CD8-positive, alpha-beta memory T cell (primary cell): ENCODE results near the gene C2orf92. TPM values are rescaled to one million over a fixed set of nuclear protein-coding genes. Genes with fewer than 3 reads are reported as not detected.
A peak's percentile ranks its signal among the peaks of the same experiment; 100 is the strongest.

ENCODE experiments used
- CTCF ChIA-PET: fragments of 350-600 bp; sonication (Branson Sonifier 250); formaldehyde crosslinking; loops from one replicate; lab custom pipeline; 2021; ENCODE audit warnings: antibody characterized with exemption; lab: Charles Lee
- POLR2A ChIA-PET: fragments of 350-600 bp; sonication (Branson Sonifier 250); formaldehyde crosslinking; loops from one replicate; lab custom pipeline; 2021; ENCODE audit warnings: antibody characterized with exemption; lab: Charles Lee
- DNase-seq, 5 donors: peaks; one replicate each; pipeline versions ENCODE4 v3.0.0 to v3.0.0-alpha.2; 2020 to 2022; ENCODE audit warnings: mixed read lengths in 1 of 5
- H3K27ac ChIP-seq: one replicate; pipeline ENCODE4 v1.7.0; 2013; ENCODE audit warnings: low read depth, mild to moderate bottlenecking, low read length, moderate library complexity
- H3K27me3 ChIP-seq: 2 replicates; pipeline ENCODE4 v1.7.0; 2013; ENCODE audit warnings: low read length, mild to moderate bottlenecking; ENCODE audit not compliant: insufficient read depth, poor library complexity, severe bottlenecking
- H3K36me3 ChIP-seq: 2 replicates; pipeline ENCODE4 v1.7.0; 2013; ENCODE audit warnings: mild to moderate bottlenecking, low read length, moderate library complexity; ENCODE audit not compliant: insufficient read depth
- H3K4me1 ChIP-seq: 2 replicates; pipeline ENCODE4 v1.7.0; 2013; ENCODE audit warnings: mild to moderate bottlenecking, low read length, moderate library complexity; ENCODE audit not compliant: insufficient read depth
- H3K4me3 ChIP-seq: 2 replicates; pipeline ENCODE4 v1.7.0; 2013; ENCODE audit warnings: mild to moderate bottlenecking, low read length
- H3K9me3 ChIP-seq: 2 replicates; pipeline ENCODE4 v1.7.0; 2013; ENCODE audit warnings: mild to moderate bottlenecking, low read length
- H3K27ac Mint-ChIP-seq, 8 donors: one replicate each; pipeline ENCODE4 v1.8.0; 2020 to 2021; ENCODE audit warnings: mixed read lengths in 8 of 8, mild to moderate bottlenecking in 6 of 8, inconsistent platforms in 3 of 8, moderate library complexity in 3 of 8
- H3K27me3 Mint-ChIP-seq, 2 donors: one replicate each; pipeline ENCODE4 v1.8.0; 2020 to 2021; ENCODE audit warnings: mixed read lengths in 2 of 2, mild to moderate bottlenecking in 1 of 2, moderate library complexity in 1 of 2
- H3K36me3 Mint-ChIP-seq, 3 donors: one replicate each; pipeline ENCODE4 v1.8.0; 2020 to 2021; ENCODE audit warnings: mixed read lengths in 3 of 3, inconsistent platforms in 1 of 3, mild to moderate bottlenecking in 1 of 3
- H3K4me1 Mint-ChIP-seq, 3 donors: one replicate each; pipeline ENCODE4 v1.8.0; 2020 to 2021; ENCODE audit warnings: mixed read lengths in 3 of 3, inconsistent platforms in 1 of 3, mild to moderate bottlenecking in 1 of 3
- H3K4me3 Mint-ChIP-seq, 7 donors: one replicate each; pipeline ENCODE4 v1.8.0; 2020 to 2021; ENCODE audit warnings: mixed read lengths in 7 of 7, mild to moderate bottlenecking in 6 of 7, moderate library complexity in 4 of 7, inconsistent platforms in 2 of 7
- H3K9me3 Mint-ChIP-seq, 5 donors: one replicate each; pipeline ENCODE4 v1.8.0; 2020 to 2022; ENCODE audit warnings: mixed read lengths in 5 of 5, mild to moderate bottlenecking in 3 of 5, moderate library complexity in 2 of 5, inconsistent platforms in 1 of 5
- polyA plus RNA-seq: library from polyadenylated mRNA; unstranded; fragments of 300-500 nt; fragmentation: Illumina TruSeq; gene quantifications from one replicate; pipeline ENCODE4 v1.2.3, GENCODE V29; 2021
- total RNA-seq, 2 experiments: library from RNA; stranded (reverse); gene quantifications; one replicate each; pipeline ENCODE4 v1.2.3, GENCODE V29; 2021

The C2orf92 gene
- total and polyA plus RNA-seq, 3 experiments from 2014 or later = 4.6 to 6.5 TPM; not detected in 1

- Mint-ChIP-seq H3K36me3 (peaks cover 10 to 73% (median 27%) of the 10 kb centered on the region in 3 donors), H3K27me3 (peaks cover 0 to 3% of the 10 kb centered on the region in 2 donors), H3K27ac (peak overlapping the region in 6 of 8 donors; percentile 3 to 84 (median 67)), H3K4me1 (peaks cover 45 to 61% (median 52%) of the 10 kb centered on the region in 3 donors), H3K9me3 (no peaks in the 10 kb centered on the region), H3K4me3 (no peak overlapping the region)
- Histone ChIP-seq H3K4me1 (peaks cover 31% of the 10 kb centered on the region), H3K9me3 (no peaks in the 10 kb centered on the region), H3K4me3 (no peak overlapping the region), H3K27ac (no peak overlapping the region), H3K36me3 (peaks cover 48% of the 10 kb centered on the region), H3K27me3 (no peaks in the 10 kb centered on the region)
- POLR2A ChIA-PET = no interaction called here
- CTCF ChIA-PET = interaction anchor here (0.6 to 14.9 kb wide), 2 partner anchors 27 to 36 kb away, joined by 3 to 301 read pairs; partner anchors contain the start of gene ZAP70
- DNase-seq = peak in 1 of 5 donors; percentile 41
These were observed 68.9 kb downstream of the C2orf92 start for GRCh38 chr2:97738179-97739019.

- no peak overlapping the region for H3K4me3 ChIP-seq
- H3K27ac ChIP-seq = no peak overlapping the region
- DNase-seq = no peak
- peaks cover 50 to 63% (median 56%) of the 10 kb centered on the region in 3 donors for H3K4me1 Mint-ChIP-seq
- H3K27me3 ChIP-seq = no peaks in the 10 kb centered on the region
- H3K9me3 Mint-ChIP-seq = no peaks in the 10 kb centered on the region
- POLR2A ChIA-PET = interaction anchor here (2.4 kb wide), 1 partner anchor 21 kb away, joined by 11 read pairs; no protein-coding TSS in a partner anchor
- peaks cover 36% of the 10 kb centered on the region for H3K4me1 ChIP-seq
- H3K27me3 Mint-ChIP-seq = peaks cover 0 to 3% of the 10 kb centered on the region in 2 donors
- H3K36me3 Mint-ChIP-seq = peaks cover 10 to 67% (median 24%) of the 10 kb centered on the region in 3 donors
- H3K36me3 ChIP-seq = peaks cover 40% of the 10 kb centered on the region
- H3K9me3 ChIP-seq = no peaks in the 10 kb centered on the region
- no peak overlapping the region for H3K4me3 Mint-ChIP-seq
- peak overlapping the region in 5 of 8 donors; percentile 3 to 84 (median 32) for H3K27ac Mint-ChIP-seq
- CTCF ChIA-PET = interaction anchor here (0.8 to 14.9 kb wide), 7 partner anchors 9 to 73 kb away, joined by 4 to 301 read pairs (median 10); partner anchors contain the start of gene ZAP70
These were observed 69.7 kb downstream of the C2orf92 start for GRCh38 chr2:97739020-97739892.

- Histone ChIP-seq H3K9me3 (no peaks in the 10 kb centered on the region), H3K4me1 (peaks cover 40% of the 10 kb centered on the region), H3K27me3 (no peaks in the 10 kb centered on the region), H3K36me3 (peaks cover 35% of the 10 kb centered on the region), H3K27ac (no peak overlapping the region), H3K4me3 (no peak overlapping the region)
- Mint-ChIP-seq H3K4me3 (no peak overlapping the region), H3K36me3 (peaks cover 10 to 61% (median 24%) of the 10 kb centered on the region in 3 donors), H3K27ac (peak overlapping the region in 2 of 8 donors; percentile 76 to 83), H3K4me1 (peaks cover 55 to 69% (median 62%) of the 10 kb centered on the region in 3 donors), H3K27me3 (peaks cover 0 to 3% of the 10 kb centered on the region in 2 donors), H3K9me3 (no peaks in the 10 kb centered on the region)
- peak in 1 of 5 donors; percentile 43 for DNase-seq
- ChIA-PET POLR2A (interaction anchor here (2.4 kb wide), 1 partner anchor 21 kb away, joined by 11 read pairs; no protein-coding TSS in a partner anchor), CTCF (interaction anchor here (0.8 to 14.9 kb wide), 11 partner anchors 9 to 73 kb away, joined by 4 to 301 read pairs (median 10); partner anchors contain the start of gene ZAP70)
These were observed 70.4 kb downstream of the C2orf92 start for GRCh38 chr2:97739893-97740245.

GRCh38 chr2:97740590-97741182, 71.2 kb downstream of the C2orf92 start:
- H3K27ac Mint-ChIP-seq = peak overlapping the region; percentile 71 to 92 (median 82)
- no peak overlapping the region for H3K4me3 ChIP-seq
- no peaks in the 10 kb centered on the region for H3K9me3 Mint-ChIP-seq
- no peaks in the 10 kb centered on the region for H3K27me3 ChIP-seq
- peak overlapping the region; percentile 32 for H3K27ac ChIP-seq
- peaks cover 10 to 57% (median 24%) of the 10 kb centered on the region in 3 donors for H3K36me3 Mint-ChIP-seq
- DNase-seq = peak in 3 of 5 donors; percentile 28 to 56 (median 35)
- H3K4me3 Mint-ChIP-seq = peak overlapping the region in 3 of 7 donors; percentile 29 to 63 (median 62)
- CTCF ChIA-PET = interaction anchor here (0.8 to 14.9 kb wide), 13 partner anchors 8 to 74 kb away, joined by 3 to 301 read pairs (median 8); partner anchors contain the start of gene ZAP70
- peaks cover 62 to 76% (median 70%) of the 10 kb centered on the region in 3 donors for H3K4me1 Mint-ChIP-seq
- peaks cover 0 to 3% of the 10 kb centered on the region in 2 donors for H3K27me3 Mint-ChIP-seq
- POLR2A ChIA-PET = interaction anchor here (1.1 to 2.4 kb wide), 3 partner anchors 17 to 28 kb away, joined by 3 to 11 read pairs (median 3); partner anchors contain the start of gene ZAP70
- H3K36me3 ChIP-seq = peaks cover 35% of the 10 kb centered on the region
- H3K9me3 ChIP-seq = no peaks in the 10 kb centered on the region
- H3K4me1 ChIP-seq = peaks cover 48% of the 10 kb centered on the region

GRCh38 chr2:97741251-97741650, 71.7 kb downstream of the C2orf92 start:
- Histone ChIP-seq H3K36me3 (peaks cover 34% of the 10 kb centered on the region), H3K4me3 (no peak overlapping the region), H3K4me1 (peaks cover 53% of the 10 kb centered on the region), H3K9me3 (no peaks in the 10 kb centered on the region), H3K27me3 (no peaks in the 10 kb centered on the region), H3K27ac (peak overlapping the region; percentile 40)
- H3K4me1 Mint-ChIP-seq = peaks cover 64 to 80% (median 76%) of the 10 kb centered on the region in 3 donors
- H3K9me3 Mint-ChIP-seq = no peaks in the 10 kb centered on the region
- peak in 1 of 5 donors; percentile 44 for DNase-seq
- H3K27ac Mint-ChIP-seq = peak overlapping the region; percentile 76 to 98 (median 88)
- H3K36me3 Mint-ChIP-seq = peaks cover 10 to 55% (median 22%) of the 10 kb centered on the region in 3 donors
- peak overlapping the region in 3 of 7 donors; percentile 53 to 89 (median 62) for H3K4me3 Mint-ChIP-seq
- peaks cover 0 to 3% of the 10 kb centered on the region in 2 donors for H3K27me3 Mint-ChIP-seq
- CTCF ChIA-PET = interaction anchor here (1.0 to 14.9 kb wide), 11 partner anchors 9 to 44 kb away, joined by 3 to 301 read pairs (median 10); partner anchors contain the start of gene ZAP70
- POLR2A ChIA-PET = interaction anchor here (1.1 to 2.4 kb wide), 3 partner anchors 16 to 28 kb away, joined by 3 to 11 read pairs (median 3); partner anchors contain the start of gene ZAP70

GRCh38 chr2:97741686-97742085, 72.2 kb downstream of the C2orf92 start:
- Mint-ChIP-seq H3K27me3 (peaks cover 0 to 3% of the 10 kb centered on the region in 2 donors), H3K36me3 (peaks cover 10 to 51% (median 20%) of the 10 kb centered on the region in 3 donors), H3K4me1 (peaks cover 66 to 81% (median 80%) of the 10 kb centered on the region in 3 donors), H3K27ac (peak overlapping the region; percentile 76 to 98 (median 90)), H3K9me3 (no peaks in the 10 kb centered on the region), H3K4me3 (peak overlapping the region; percentile 7 to 89 (median 57))
- H3K9me3 ChIP-seq = no peaks in the 10 kb centered on the region
- peak overlapping the region; percentile 4 for H3K4me3 ChIP-seq
- peak in 1 of 5 donors; percentile 3 for DNase-seq
- H3K27ac ChIP-seq = peak overlapping the region; percentile 40
- H3K36me3 ChIP-seq = peaks cover 30% of the 10 kb centered on the region
- no peaks in the 10 kb centered on the region for H3K27me3 ChIP-seq
- H3K4me1 ChIP-seq = peaks cover 58% of the 10 kb centered on the region
- ChIA-PET POLR2A (interaction anchor here (0.8 to 2.4 kb wide), 6 partner anchors 16 to 77 kb away, joined by 3 to 13 read pairs (median 3); partner anchors contain the start of gene ZAP70), CTCF (interaction anchor here (2.0 to 14.9 kb wide), 7 partner anchors 9 to 44 kb away, joined by 8 to 301 read pairs (median 16); partner anchors contain the start of gene ZAP70)
